Pulmonary artery endothelial cell (primary cell): ENCODE data around the gene IDH3G. TPM values are rescaled to one million over a fixed set of nuclear protein-coding genes. Genes with fewer than 3 reads are reported as not detected.

Experiments
- DNase-seq: peaks from one replicate; pipeline ENCODE4 v3.0.0-alpha.2; 2011; ENCODE audit warnings: low read depth, low spot score
- total RNA-seq: library from RNA; depleted of rRNA; stranded (reverse); fragments of >200 nt; gene quantifications from 2 replicates; pipeline ENCODE4 v1.2.3, GENCODE V29; 2014

IDH3G gene
- total RNA-seq, 1 donor from 2014 or later = 58.8 TPM

- no peak for DNase-seq
These were observed 57.9 kb downstream of the IDH3G start for GRCh38 chrX:153736071-153736820.

Other genes with a start within 250 kb of the IDH3G start
- gene CCNQ, start 195.2 kb downstream of the IDH3G start, total RNA-seq = 40.4 and 49.2 TPM in 2 replicates
- gene DUSP9, start 147.2 kb downstream of the IDH3G start, total RNA-seq = 0.04 and 0.26 TPM in 2 replicates
- not detected in 2 replicates for gene PNCK, start 120.6 kb downstream of the IDH3G start, total RNA-seq
- 8.6 and 15.9 TPM in 2 replicates for gene SLC6A8, start 106.4 kb downstream of the IDH3G start, total RNA-seq
- 304 and 323 TPM in 2 replicates for gene BCAP31, start 70.0 kb downstream of the IDH3G start, total RNA-seq
- 9.5 and 9.6 TPM in 2 replicates for gene ABCD1, start 69.5 kb downstream of the IDH3G start, total RNA-seq
- 3.9 and 5.5 TPM in 2 replicates for gene PLXNB3, start 30.1 kb downstream of the IDH3G start, total RNA-seq
- under 0.01 and 0.07 TPM in 2 replicates for gene SRPK3, start 13.3 kb downstream of the IDH3G start, total RNA-seq
- 86.6 and 152 TPM in 2 replicates for gene SSR4, start 293 bp upstream of the IDH3G start, total RNA-seq
- 0.20 and 0.25 TPM in 2 replicates for gene PDZD4, start 36.2 kb upstream of the IDH3G start, total RNA-seq
- gene L1CAM, start 91.8 kb upstream of the IDH3G start, total RNA-seq = 0.11 and 0.13 TPM in 2 replicates
- 0.07 TPM in 1 of 2 replicates, not detected in the other for gene AVPR2, start 110.3 kb upstream of the IDH3G start, total RNA-seq
- gene ARHGAP4, start 131.9 kb upstream of the IDH3G start, total RNA-seq = 26.5 and 37.0 TPM in 2 replicates
- 97.3 and 113 TPM in 2 replicates for gene NAA10, start 140.7 kb upstream of the IDH3G start, total RNA-seq
- 4.9 and 8.5 TPM in 2 replicates for gene RENBP, start 150.3 kb upstream of the IDH3G start, total RNA-seq
- gene HCFC1, start 177.4 kb upstream of the IDH3G start, total RNA-seq = 14.8 and 22.9 TPM in 2 replicates
- gene TMEM187, start 178.4 kb upstream of the IDH3G start, total RNA-seq = 2.9 and 5.3 TPM in 2 replicates
- gene IRAK1, start 225.5 kb upstream of the IDH3G start, total RNA-seq = 93.2 and 98.0 TPM in 2 replicates